Left ventricle myocardium inferior (tissue), 1 donor: ENCODE data around the gene UTRN. TPM values are rescaled to one million over a fixed set of nuclear protein-coding genes. Genes with fewer than 3 reads are reported as not detected.

Experiments
- DNase-seq: peaks from one replicate; pipeline ENCODE4 v3.0.0-alpha.2; 2020
- H3K27ac ChIP-seq: fragments of 200-600 bp; replicated peaks from 2 replicates; pipeline ENCODE4 v1.8.0; 2021
- H3K27me3 ChIP-seq: fragments of 200-600 bp; 2 replicates; pipeline ENCODE4 v1.8.0; 2021; ENCODE audit warnings: low read depth
- H3K36me3 ChIP-seq: fragments of 200-600 bp; 2 replicates; pipeline ENCODE4 v1.8.0; 2021
- H3K4me1 ChIP-seq: fragments of 200-600 bp; 2 replicates; pipeline ENCODE4 v1.8.0; 2021
- H3K4me3 ChIP-seq: fragments of 200-600 bp; 2 replicates; pipeline ENCODE4 v1.8.0; 2021; ENCODE audit warnings: mild to moderate bottlenecking, moderate library complexity
- H3K9me3 ChIP-seq: fragments of 200-600 bp; replicated peaks from 2 replicates; pipeline ENCODE4 v1.8.0; 2021
- CTCF ChIP-seq: fragments of 200-600 bp; IDR thresholded peaks from 2 replicates; pipeline ENCODE4 v1.8.0; 2021; ENCODE audit warnings: antibody characterized with exemption, mild to moderate bottlenecking, borderline replicate concordance
- intact Hi-C: fragments of 100-400 bp; cut with micrococcal nuclease; formaldehyde crosslinking; loops from one replicate; pipeline ENCODE4 v1.11.0; 2022
- total RNA-seq: library from RNA; stranded (reverse); fragmentation: NEBNext Ultra II Directional; extraction: Animal tissue kit (Norgen Biotek cat#: 25700); gene quantifications from one replicate; pipeline ENCODE4 v1.2.1, GENCODE V29; 2021
- donor health status: DM: no; HTN: yes; CAD: no; lungs with severe emphysema.

UTRN gene
- total RNA-seq, 1 donor from 2014 or later = 68.3 TPM

GRCh38 chr6:144314562-144314961 is 29.4 kb downstream of the UTRN start:
- no peaks in the 10 kb centered on the region for H3K27me3 ChIP-seq
- H3K4me1 ChIP-seq = peaks cover 72% of the 10 kb centered on the region
- H3K9me3 ChIP-seq = no peaks in the 10 kb centered on the region
- no peak overlapping the region for H3K4me3 ChIP-seq
- H3K36me3 ChIP-seq = peaks cover 7% of the 10 kb centered on the region
- no peak for TF ChIP-seq CTCF
- DNase-seq = no peak
- intact Hi-C loops = no loop called here
- peak overlapping the region; percentile 65 for H3K27ac ChIP-seq

GRCh38 chr6:144315226-144315980 is 30.3 kb downstream of the UTRN start:
- Histone ChIP-seq H3K4me3 (no peak overlapping the region), H3K27me3 (no peaks in the 10 kb centered on the region), H3K4me1 (peaks cover 78% of the 10 kb centered on the region), H3K27ac (peak overlapping the region; percentile 65), H3K9me3 (no peaks in the 10 kb centered on the region), H3K36me3 (no peaks in the 10 kb centered on the region)
- intact Hi-C loops = no loop called here
- TF ChIP-seq CTCF = no peak
- no peak for DNase-seq

- H3K27ac ChIP-seq = peak overlapping the region; percentile 65
- no peak for DNase-seq
- TF ChIP-seq CTCF = no peak
- H3K4me3 ChIP-seq = no peak overlapping the region
- peaks cover 77% of the 10 kb centered on the region for H3K4me1 ChIP-seq
- H3K36me3 ChIP-seq = no peaks in the 10 kb centered on the region
- no peaks in the 10 kb centered on the region for H3K9me3 ChIP-seq
- H3K27me3 ChIP-seq = no peaks in the 10 kb centered on the region
- intact Hi-C loops = no loop called here
These were observed 31.1 kb downstream of the UTRN start for GRCh38 chr6:144315981-144316861.

GRCh38 chr6:144316862-144317195 is 31.7 kb downstream of the UTRN start:
- Histone ChIP-seq H3K36me3 (no peaks in the 10 kb centered on the region), H3K4me3 (no peak overlapping the region), H3K27ac (peak overlapping the region; percentile 13), H3K4me1 (peaks cover 71% of the 10 kb centered on the region), H3K9me3 (no peaks in the 10 kb centered on the region), H3K27me3 (no peaks in the 10 kb centered on the region)
- no peak for TF ChIP-seq CTCF
- DNase-seq = no peak
- intact Hi-C loops = no loop called here

- Histone ChIP-seq H3K27ac (peak overlapping the region; percentile 13), H3K9me3 (no peaks in the 10 kb centered on the region), H3K4me1 (peaks cover 71% of the 10 kb centered on the region), H3K4me3 (no peak overlapping the region), H3K27me3 (no peaks in the 10 kb centered on the region), H3K36me3 (no peaks in the 10 kb centered on the region)
- no peak for TF ChIP-seq CTCF
- intact Hi-C loops = no loop called here
- DNase-seq = no peak
These were observed 32.6 kb downstream of the UTRN start for GRCh38 chr6:144317736-144318135.
